Effector memory CD4-positive, alpha-beta T cell (primary cell): ENCODE measurements around the gene LARP1.

ENCODE experiments used
- DNase-seq, 3 donors: peaks; one replicate each; pipeline ENCODE4 v3.0.0-alpha.2; 2020
- H3K27ac ChIP-seq: 2 replicates; pipeline ENCODE4 v1.7.0; 2013; ENCODE audit warnings: mild to moderate bottlenecking, low read length, moderate library complexity; ENCODE audit not compliant: insufficient read depth, poor library complexity, severe bottlenecking
- H3K27me3 ChIP-seq: replicated peaks from 2 replicates; pipeline ENCODE4 v1.7.0; 2013; ENCODE audit warnings: mild to moderate bottlenecking, low read length; ENCODE audit not compliant: insufficient read depth, control insufficient read depth, poor library complexity, severe bottlenecking
- H3K36me3 ChIP-seq: 2 replicates; pipeline ENCODE4 v1.7.0; 2013; ENCODE audit warnings: mild to moderate bottlenecking, low read length, moderate library complexity; ENCODE audit not compliant: control insufficient read depth, insufficient read depth
- H3K4me1 ChIP-seq: 2 replicates; pipeline ENCODE4 v1.7.0; 2013; ENCODE audit warnings: low read length, mild to moderate bottlenecking; ENCODE audit not compliant: control insufficient read depth, insufficient read depth, poor library complexity, severe bottlenecking
- H3K4me3 ChIP-seq: 2 replicates; pipeline ENCODE4 v1.7.0; 2013; ENCODE audit warnings: low read length, low read depth, mild to moderate bottlenecking; ENCODE audit not compliant: insufficient read depth, poor library complexity, severe bottlenecking
- H3K9me3 ChIP-seq: 2 replicates; pipeline ENCODE4 v1.7.0; 2013; ENCODE audit warnings: mild to moderate bottlenecking, low read length, moderate library complexity; ENCODE audit not compliant: control insufficient read depth
- total RNA-seq, 3 donors: gene quantifications; one replicate each; lab custom pipeline; 2026; lab: John Stamatoyannopoulos, UW

LARP1 gene
- 122 to 203 (median 164) reads per million in 3 donors for total RNA-seq

DNA sequence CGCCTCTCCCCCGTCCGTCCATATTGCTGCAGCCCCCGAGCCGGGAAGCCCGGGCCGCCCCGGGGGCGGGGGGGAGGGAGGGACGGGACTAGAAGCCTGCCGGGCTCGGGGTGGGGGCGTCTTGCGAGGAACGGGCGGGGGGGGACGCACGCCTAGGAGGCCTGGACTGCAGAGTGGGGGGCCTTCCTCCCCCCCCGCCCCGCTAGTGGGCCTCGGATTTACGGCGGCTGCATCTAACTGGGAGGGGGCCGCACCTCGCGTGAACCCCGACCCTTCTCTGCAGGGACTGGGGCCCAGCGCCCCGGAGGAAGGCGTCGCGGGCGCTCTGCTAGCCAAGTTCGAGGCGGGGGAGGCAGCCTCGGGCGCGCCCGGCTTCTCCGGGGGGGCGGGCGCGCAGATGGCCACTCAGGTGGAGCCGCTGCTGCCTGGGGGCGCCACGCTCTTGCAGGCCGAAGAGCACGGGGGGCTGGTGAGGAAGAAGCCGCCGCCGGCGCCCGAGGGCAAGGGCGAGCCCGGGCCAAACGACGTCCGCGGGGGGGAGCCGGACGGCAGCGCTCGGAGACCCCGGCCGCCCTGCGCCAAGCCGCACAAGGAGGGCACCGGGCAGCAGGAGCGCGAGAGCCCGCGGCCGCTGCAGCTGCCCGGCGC is at the start of gene LARP1:
Gene LARP1, plus strand, starts transcription at position 17 of the 648 bp plus-strand sequence. Its CDS starts 381 bp downstream, at position 398.
- peak in 1 of 3 donors; percentile 28 for DNase-seq
- peak within 1 kb of the TSS; percentile 87 for H3K27ac ChIP-seq
- H3K36me3 ChIP-seq: no peaks in the 10 kb centered on the region
- H3K27me3 ChIP-seq: no peaks in the 10 kb centered on the region
- peak within 1 kb of the TSS; percentile 88 for H3K4me3 ChIP-seq
- H3K4me1 ChIP-seq: peaks cover 32% of the 10 kb centered on the region
- H3K9me3 ChIP-seq: no peaks in the 10 kb centered on the region

DNA sequence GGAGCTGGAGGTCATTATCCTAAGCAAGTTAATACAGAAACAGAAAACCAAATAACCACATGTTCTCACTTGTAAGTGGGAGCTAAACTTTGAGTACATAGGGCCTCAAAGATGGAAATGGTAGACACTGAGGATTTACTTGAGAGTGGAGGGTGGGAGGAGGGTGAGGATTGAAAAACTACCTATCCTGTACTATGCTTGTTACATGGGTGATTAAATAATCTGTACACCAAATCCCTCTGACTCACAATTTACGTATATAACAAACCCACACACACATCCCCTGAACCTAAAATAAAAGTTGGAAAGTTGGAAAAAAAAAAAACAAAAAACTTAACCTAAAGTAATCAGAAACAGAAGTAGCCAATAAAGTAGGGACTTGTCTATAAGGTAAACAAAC is 48.8 kb upstream of the LARP1 start:
- H3K27ac ChIP-seq: no peak overlapping the region
- DNase-seq: no peak
- H3K9me3 ChIP-seq: no peaks in the 10 kb centered on the region
- H3K4me3 ChIP-seq: no peak overlapping the region
- no peaks in the 10 kb centered on the region for H3K27me3 ChIP-seq
- H3K36me3 ChIP-seq: no peaks in the 10 kb centered on the region
- no peaks in the 10 kb centered on the region for H3K4me1 ChIP-seq

DNA sequence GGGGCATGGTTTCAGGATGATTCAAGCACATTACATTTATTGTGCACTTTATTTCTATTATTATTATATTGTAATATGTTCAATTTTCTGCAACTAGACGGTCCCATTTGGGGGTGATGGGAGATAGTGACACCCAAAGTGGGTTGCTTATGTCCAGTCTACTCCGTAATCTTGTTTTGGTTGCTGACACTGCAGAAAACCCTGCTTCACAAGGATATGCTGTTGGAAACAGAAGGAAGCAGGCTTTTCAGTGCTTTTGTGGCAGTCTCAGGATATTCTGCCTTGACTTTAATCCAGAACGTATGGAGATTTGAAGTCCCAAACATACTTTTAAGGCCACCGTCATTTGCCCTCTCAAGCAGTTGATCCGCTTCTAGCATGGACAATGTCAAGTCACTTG is 47.5 kb upstream of the LARP1 start:
- DNase-seq: no peak
- H3K9me3 ChIP-seq: no peaks in the 10 kb centered on the region
- no peaks in the 10 kb centered on the region for H3K4me1 ChIP-seq
- no peaks in the 10 kb centered on the region for H3K36me3 ChIP-seq
- H3K4me3 ChIP-seq: no peak overlapping the region
- no peaks in the 10 kb centered on the region for H3K27me3 ChIP-seq
- no peak overlapping the region for H3K27ac ChIP-seq

DNA sequence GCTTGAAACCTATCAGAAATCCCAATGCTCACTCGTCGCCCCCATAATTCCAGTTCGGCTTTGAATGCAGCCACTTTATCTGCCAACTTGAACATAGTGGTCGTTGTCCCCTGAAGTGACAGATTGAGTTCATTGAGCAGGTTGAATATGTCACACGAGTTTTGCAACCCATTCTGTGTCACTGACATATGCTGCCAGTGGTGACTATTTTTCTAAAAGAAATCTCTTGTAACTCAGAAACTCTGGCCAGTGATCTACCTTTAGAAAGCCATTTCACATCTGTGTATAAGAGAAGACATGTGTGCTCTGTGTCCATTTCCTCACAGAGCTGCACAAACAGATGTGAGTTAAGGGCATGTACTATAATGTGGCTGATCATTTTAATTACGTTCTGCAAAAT is 47.0 kb upstream of the LARP1 start:
- no peak overlapping the region for H3K27ac ChIP-seq

DNA sequence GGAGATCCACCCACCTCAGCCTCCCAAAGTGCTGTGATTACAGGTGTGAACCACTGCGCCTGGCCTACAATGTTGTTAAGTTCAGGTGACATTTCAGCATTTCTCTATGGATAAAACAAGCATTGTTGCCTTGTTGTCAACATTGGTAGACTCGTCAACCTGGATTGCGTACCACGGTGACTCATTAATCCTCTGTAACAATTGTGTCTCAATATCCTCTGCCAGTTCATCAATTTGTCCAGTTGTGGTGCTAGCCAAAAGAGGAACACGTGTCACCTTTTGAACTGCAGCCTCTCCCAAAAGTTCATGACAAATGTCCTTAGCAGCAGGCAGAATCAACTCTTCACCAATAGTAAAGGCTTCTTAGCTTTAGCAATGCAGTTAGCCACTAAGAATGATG is 46.3 kb upstream of the LARP1 start:
- Histone ChIP-seq H3K4me3 (no peak overlapping the region), H3K9me3 (no peaks in the 10 kb centered on the region), H3K27me3 (no peaks in the 10 kb centered on the region), H3K36me3 (no peaks in the 10 kb centered on the region), H3K4me1 (no peaks in the 10 kb centered on the region), H3K27ac (no peak overlapping the region)
- DNase-seq: no peak

More for the DNA sequence above, 47.0 kb upstream of the LARP1 start:
- H3K9me3 ChIP-seq: no peaks in the 10 kb centered on the region
- no peak for DNase-seq
- H3K4me1 ChIP-seq: no peaks in the 10 kb centered on the region
- no peaks in the 10 kb centered on the region for H3K36me3 ChIP-seq
- no peak overlapping the region for H3K4me3 ChIP-seq
- no peaks in the 10 kb centered on the region for H3K27me3 ChIP-seq

DNA sequence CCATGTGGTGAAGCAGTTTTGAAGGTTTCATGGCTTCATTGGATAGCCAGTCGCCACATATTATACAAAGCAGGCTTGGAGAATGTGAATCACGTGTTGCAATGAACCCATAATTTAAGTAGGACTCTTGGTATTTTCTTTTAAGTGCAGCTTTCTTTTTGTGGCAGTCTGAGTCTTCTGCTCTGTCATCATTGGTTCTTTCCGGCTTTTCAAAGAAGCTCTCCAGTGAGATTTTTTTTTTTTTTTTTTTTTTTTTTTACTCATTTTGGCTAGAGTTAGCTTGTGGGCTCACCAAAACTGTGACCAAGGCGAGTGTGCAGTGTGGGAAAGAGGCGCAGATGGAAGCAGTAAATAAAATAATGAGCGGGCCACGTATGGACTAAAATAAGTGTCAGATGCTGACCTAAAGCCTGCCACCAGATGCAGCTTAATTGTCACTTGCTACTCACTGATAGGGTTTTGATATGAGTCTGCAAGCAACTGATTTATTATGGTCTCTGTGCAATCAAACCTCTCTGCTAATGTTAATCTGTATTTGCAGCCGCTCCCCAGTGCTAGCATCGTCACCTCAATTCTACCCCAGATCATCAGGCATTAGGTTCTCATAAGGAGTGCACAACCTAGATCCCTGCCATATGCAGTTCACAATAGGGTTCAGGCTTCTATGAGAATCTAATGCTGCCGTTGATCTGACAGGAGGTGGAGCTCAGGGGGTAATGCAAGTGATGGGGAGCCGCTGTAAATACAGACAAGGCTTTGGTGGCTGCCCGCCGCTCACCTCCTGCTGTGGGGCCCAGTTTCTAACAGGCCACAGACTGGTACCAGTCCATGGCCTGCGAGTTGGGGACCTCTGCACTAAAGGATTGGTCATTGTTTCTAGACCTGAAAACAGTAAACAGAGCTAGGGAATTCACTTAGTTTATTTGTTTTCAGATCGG is 45.5 kb upstream of the LARP1 start:
- Histone ChIP-seq H3K9me3 (no peaks in the 10 kb centered on the region), H3K27me3 (no peaks in the 10 kb centered on the region), H3K4me3 (no peak overlapping the region), H3K4me1 (no peaks in the 10 kb centered on the region), H3K36me3 (no peaks in the 10 kb centered on the region), H3K27ac (no peak overlapping the region)
- no peak for DNase-seq

DNA sequence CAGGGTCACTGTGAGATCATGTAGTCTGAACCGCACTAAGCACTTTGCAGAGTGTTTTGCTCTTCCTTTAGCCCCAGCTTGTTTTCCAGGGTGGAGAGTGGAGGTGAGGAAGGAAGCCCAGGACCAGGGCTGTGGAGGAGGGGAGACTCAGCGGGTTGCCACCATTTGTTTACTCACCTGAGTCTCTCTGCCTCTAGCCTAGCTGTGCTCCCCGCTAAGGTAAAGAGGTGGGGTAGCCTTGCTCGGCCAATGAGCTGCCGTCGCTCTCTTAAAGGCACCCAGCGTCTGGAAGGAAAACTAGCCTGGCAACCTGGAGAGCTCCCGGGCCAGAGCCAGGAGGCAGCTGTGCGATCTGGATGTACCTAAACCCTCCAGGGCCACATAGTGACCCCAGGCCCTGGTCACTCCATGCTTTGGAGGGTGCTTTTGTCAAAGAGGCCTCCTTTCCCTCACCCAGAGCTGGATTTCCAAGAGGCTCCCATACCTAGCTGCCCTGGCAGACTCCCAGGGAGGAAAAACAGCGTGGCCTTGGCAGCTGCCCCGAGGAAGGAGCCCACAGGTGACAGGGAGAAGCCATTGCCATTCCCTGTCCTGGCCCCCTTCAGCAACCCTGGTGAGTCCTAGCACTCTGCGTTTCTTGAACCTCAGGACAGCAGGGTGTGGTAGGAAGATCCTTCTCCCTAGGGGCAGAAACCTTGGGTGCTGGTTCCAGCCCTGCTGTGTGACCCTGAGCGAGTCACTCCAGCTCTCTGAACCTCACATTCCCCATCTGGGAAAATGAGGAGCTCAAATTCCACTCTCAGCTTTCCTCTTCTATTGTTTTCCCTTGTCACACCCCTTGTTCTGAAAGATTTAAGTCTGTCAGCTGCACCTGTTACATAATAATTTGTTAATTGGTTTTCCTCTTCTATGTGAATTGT is 42.4 kb upstream of the LARP1 start:
- H3K27me3 ChIP-seq: no peaks in the 10 kb centered on the region
- no peak overlapping the region for H3K4me3 ChIP-seq
- no peaks in the 10 kb centered on the region for H3K36me3 ChIP-seq
- H3K4me1 ChIP-seq: no peaks in the 10 kb centered on the region
- DNase-seq: no peak
- no peaks in the 10 kb centered on the region for H3K9me3 ChIP-seq
- H3K27ac ChIP-seq: no peak overlapping the region

DNA sequence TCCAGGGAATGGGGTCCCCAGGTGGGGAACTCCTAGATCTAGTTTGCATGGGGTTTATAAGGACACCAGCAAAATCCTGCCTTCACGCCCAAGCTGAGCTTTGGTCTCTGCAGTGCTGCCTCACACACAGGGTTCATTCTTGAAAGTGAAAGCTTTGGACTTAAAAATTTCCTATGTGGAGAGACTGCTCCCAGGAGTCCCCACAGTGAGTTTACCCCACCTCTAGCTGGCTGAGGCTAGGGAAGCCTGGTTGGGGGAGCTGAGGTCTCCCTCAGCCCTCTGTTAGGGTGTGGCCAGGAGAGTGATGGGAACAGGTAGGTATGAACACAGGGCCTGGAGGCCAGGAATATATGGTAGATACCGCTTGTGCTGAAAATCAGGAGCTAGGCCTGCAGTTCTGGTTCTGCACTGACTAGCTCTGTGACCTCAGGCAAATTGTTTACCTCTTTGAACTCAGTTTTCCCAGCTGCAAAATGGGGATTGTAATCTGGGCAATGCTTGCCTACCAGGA is 41.5 kb upstream of the LARP1 start:
- H3K27me3 ChIP-seq: no peaks in the 10 kb centered on the region
- H3K27ac ChIP-seq: no peak overlapping the region
- DNase-seq: no peak
- no peaks in the 10 kb centered on the region for H3K4me1 ChIP-seq
- no peaks in the 10 kb centered on the region for H3K36me3 ChIP-seq
- H3K4me3 ChIP-seq: no peak overlapping the region
- no peaks in the 10 kb centered on the region for H3K9me3 ChIP-seq

DNA sequence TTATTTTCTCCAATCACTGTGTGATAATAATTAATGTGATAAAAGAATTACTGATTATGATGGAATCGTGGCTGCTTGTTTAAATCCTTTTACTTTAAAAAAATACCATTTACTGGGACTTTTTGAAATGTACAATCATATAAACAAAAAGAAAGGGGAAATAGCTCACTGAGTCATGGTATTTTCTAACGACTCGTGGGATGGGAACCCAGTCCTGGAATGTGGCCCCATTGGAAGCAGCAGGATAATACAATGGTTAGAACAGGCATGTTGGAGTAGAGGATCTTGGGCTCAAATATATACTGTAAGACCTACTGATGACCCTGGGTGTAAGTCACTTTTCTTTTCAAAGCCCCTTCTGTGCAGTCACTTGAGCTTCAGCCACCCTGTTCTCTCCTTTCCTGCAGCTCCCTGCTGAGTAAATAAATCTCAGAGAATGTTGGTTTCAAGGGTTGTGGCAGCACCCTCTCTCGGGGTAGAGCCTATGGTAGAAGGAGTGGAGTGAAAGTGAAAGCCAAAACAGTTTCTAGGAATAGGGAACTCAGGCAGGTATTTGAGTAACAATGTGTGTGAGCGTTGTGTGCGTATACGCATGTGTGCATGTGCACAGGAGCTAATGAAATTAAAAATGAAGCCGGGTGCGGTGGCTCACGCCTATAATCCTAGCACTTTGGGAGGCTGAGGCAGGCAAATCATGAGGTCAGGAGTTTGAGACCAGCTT is 40.8 kb upstream of the LARP1 start:
- no peaks in the 10 kb centered on the region for H3K27me3 ChIP-seq
- no peak overlapping the region for H3K27ac ChIP-seq
- H3K4me3 ChIP-seq: no peak overlapping the region
- H3K9me3 ChIP-seq: no peaks in the 10 kb centered on the region
- H3K4me1 ChIP-seq: no peaks in the 10 kb centered on the region
- H3K36me3 ChIP-seq: no peaks in the 10 kb centered on the region
- no peak for DNase-seq
